ENCODE data around the gene CD207. TPM values are rescaled to one million over a fixed set of nuclear protein-coding genes. Genes with fewer than 3 reads are reported as not detected.

The CD207 gene
- total RNA-seq, 4 donors from 2014 or later = 0.35 to 2.5 (median 1.1) TPM; not detected in 1

- peaks cover 8 to 16% (median 10%) of the 10 kb centered on the region in 3 donors for H3K4me1 ChIP-seq
- no peak overlapping the region for H3K27ac ChIP-seq
- 82 to 86% methylated on average over 2 of the region's 2 CpGs for WGBS, 2 donors
- H3K9me3 ChIP-seq = no peaks in the 10 kb centered on the region
- DNase-seq = no peak
- H3K4me3 ChIP-seq = no peak overlapping the region
- intact Hi-C loops (cut with DNase I) = no loop called here
- H3K36me3 ChIP-seq = no peaks in the 10 kb centered on the region
- no peak for TF ChIP-seq POLR2A (IDR thresholded peaks at IDR 0.05)
- TF ChIP-seq CTCF (IDR thresholded peaks at IDR 0.05) = no peak
- H3K27me3 ChIP-seq = peaks cover 4 to 81% (median 13%) of the 10 kb centered on the region in 4 donors
Observed at GRCh38 chr2:70793450-70793849, 42.2 kb downstream of the CD207 start.

- intact Hi-C loops (cut with DNase I) = no loop called here
- Histone ChIP-seq H3K9me3 (no peaks in the 10 kb centered on the region), H3K27ac (no peak within 1 kb of the TSS), H3K4me3 (peak within 1 kb of the TSS in 3 of 4 donors; percentile 13 to 58 (median 34)), H3K36me3 (no peaks in the 10 kb centered on the region), H3K4me1 (peaks cover 8 to 16% (median 10%) of the 10 kb centered on the region in 3 donors), H3K27me3 (peaks cover 4 to 93% (median 13%) of the 10 kb centered on the region in 4 donors)
- WGBS, 2 donors = 0 to 40% methylated on average over 1 of the region's 69 CpGs
- no peak for DNase-seq
- TF ChIP-seq POLR2A (IDR thresholded peaks at IDR 0.05) = no peak
- TF ChIP-seq CTCF (IDR thresholded peaks at IDR 0.05) = no peak
Observed at GRCh38 chr2:70790136-70790828, 45.3 kb downstream of the CD207 start, which contains the start of gene FIGLA. Gene FIGLA (minus strand): TSS chr2:70790643. CDS start chr2:70790638, 5 bp downstream.

- Histone ChIP-seq H3K4me3 (peak overlapping the region in 3 of 4 donors; percentile 13 to 58 (median 34)), H3K27ac (no peak overlapping the region), H3K27me3 (peaks cover 4 to 86% (median 13%) of the 10 kb centered on the region in 4 donors), H3K36me3 (no peaks in the 10 kb centered on the region), H3K9me3 (no peaks in the 10 kb centered on the region), H3K4me1 (peaks cover 8 to 16% (median 10%) of the 10 kb centered on the region in 3 donors)
- WGBS, 2 donors = 7 to 10% methylated on average over 18 to 27 of the region's 33 CpGs
- intact Hi-C loops (cut with DNase I) = no loop called here
- TF ChIP-seq POLR2A (IDR thresholded peaks at IDR 0.05) (no peak), CTCF (IDR thresholded peaks at IDR 0.05) (peak in 5 of 6 experiments; percentile 38 to 55 (median 50))
- no peak for DNase-seq
Observed at GRCh38 chr2:70789304-70790135, 46.1 kb downstream of the CD207 start.

GRCh38 chr2:70785137-70785911 is 50.3 kb downstream of the CD207 start:
- TF ChIP-seq CTCF (IDR thresholded peaks at IDR 0.05) (peak in 3 of 6 experiments; percentile 15 to 51 (median 28)), POLR2A (IDR thresholded peaks at IDR 0.05) (no peak)
- intact Hi-C loops (cut with DNase I) = no loop called here
- peaks cover 0 to 48% (median 5%) of the 10 kb centered on the region in 4 donors for H3K27me3 ChIP-seq
- no peak overlapping the region for H3K4me3 ChIP-seq
- H3K27ac ChIP-seq = no peak overlapping the region
- WGBS, 2 donors = 12 to 17% methylated on average over 7 of the region's 7 CpGs
- no peaks in the 10 kb centered on the region for H3K9me3 ChIP-seq
- peaks cover 5 to 11% (median 7%) of the 10 kb centered on the region in 3 donors for H3K4me1 ChIP-seq
- H3K36me3 ChIP-seq = no peaks in the 10 kb centered on the region
- no peak for DNase-seq

Measured in esophagus squamous epithelium (tissue), 5 donors.